DMS53 treated with DMSO at 0.1 percent for 48 hours (cell line): ENCODE results near the gene STX8.

Experiments
- DNase-seq: peaks from one replicate; lab custom pipeline; 2025; ENCODE audit not compliant: unreplicated experiment; lab: John Stamatoyannopoulos, UW

Gene STX8

DNA sequence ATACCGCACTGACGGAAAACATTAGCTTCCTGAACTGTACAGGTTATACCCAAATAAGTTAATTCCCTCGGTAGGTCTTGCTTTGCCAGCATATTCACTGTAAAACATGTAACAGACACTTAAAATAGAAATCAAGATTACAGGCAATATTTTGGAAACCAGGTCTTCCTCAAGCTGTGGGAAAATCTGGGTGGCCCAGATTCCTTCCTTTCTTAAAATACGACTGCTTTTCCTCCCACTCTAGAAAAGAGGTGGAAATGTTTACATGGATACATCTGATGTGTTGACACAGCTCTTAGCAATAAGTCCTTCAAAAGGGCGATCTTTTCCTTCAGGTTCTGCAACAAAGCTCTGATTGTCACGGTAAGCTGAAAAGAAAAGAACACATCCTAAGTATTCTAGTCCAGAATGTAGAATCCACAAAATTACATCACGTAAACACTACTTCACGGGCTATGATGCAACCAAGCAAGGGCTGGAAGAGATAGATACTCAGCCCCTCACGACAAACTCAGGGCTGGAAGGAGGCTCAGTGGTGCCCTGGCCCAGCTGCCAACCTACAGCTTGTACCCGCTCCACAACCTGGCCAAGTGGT lies 18.4 kb downstream of the STX8 start:
- peak; percentile 82 for DNase-seq

DNA sequence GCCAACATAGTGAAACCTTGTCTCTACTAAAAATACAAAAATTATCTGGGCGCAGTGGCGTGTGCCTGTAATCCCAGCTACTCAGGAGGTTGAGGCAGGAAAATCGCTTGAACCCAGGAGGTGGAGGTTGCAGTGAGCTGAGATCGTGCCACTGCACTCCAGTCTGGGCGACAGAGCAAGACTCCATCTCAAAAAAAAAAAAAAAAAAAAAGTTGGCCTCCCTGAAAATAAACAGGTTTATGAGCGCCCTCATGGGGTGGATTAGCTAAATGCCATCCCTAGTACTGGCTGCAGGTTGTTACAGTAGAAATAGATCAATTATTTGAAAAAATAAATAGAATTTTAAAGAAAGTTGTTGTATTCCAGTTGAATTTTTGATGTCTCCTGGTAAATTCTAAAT lies 20.9 kb downstream of the STX8 start:
- DNase-seq = peak; percentile 56

DNA sequence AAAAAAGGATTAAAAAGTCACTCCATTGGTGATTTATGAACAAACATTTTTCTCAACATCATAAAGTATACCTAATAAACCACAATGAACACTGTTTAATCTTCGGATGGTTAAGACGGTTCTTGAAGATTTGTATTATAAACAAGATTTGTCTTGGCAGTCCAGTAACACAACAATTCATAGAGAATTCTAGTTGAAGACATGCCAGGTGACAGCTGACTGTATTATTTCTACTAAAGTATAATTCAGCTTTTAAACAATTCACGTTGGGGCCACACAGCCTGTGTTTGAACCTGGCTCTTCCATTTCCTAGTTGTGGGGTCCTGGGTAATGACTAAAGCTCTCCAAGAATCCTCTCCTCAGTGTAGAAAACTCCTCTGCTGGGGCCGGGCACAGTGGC lies 22.0 kb downstream of the STX8 start:
- no peak for DNase-seq

DNA sequence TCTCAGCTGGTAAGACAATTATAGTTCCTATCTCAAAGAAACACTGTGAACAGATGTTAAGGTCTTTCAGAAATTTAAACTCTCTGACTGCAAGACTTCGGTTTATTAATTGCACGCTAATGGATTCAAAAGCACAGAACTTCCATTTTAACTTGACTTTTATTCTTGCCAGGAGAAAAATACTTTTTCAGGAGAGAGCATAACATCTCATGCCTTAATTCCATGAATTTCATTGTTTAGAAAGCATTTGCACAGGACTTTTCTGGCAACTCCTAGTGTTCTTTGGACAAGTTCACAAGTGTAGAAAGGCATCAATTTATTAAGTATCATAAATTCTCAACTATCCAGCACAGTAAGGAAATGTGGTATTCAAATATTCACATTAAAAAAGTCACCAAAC lies 22.4 kb downstream of the STX8 start:
- no peak for DNase-seq

DNA sequence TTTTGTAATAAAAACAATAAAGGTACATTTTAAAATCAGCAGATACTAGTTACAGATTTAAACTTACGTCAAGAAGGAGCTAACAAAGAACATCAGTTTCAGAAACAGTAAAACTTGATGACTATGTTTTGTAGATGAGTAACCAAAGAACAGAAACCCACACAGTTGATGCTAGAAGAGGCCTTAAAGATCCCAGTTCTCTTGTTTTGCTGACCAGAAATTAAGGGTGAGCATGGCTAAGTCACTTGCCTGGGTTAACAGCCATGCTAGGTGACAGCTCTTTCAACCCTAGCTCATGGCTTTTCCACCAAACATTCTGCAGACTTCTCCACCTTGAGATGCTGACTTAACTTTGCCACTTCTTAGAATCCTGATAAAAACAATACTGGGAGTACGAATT lies 26.4 kb downstream of the STX8 start:
- no peak for DNase-seq

DNA sequence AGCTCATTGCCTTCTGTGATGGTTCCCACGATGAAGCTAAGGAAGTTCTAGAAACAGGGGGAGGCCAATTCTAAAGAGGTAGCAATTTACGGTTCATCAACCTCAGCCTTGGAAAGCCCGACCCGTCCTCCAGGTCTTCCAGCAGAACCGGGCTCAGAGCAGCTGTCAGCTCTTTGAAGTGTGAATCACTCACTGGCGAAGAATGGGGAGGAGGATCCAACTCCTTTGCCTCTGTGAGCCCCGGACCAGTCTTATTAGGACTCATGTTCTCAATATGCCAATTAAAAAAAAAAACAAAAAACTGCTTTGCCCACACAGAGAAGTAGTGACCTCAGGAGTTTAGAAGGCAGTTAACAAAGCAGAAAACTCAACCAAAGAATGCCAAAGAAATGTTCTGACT lies 31.4 kb downstream of the STX8 start:
- no peak for DNase-seq

DNA sequence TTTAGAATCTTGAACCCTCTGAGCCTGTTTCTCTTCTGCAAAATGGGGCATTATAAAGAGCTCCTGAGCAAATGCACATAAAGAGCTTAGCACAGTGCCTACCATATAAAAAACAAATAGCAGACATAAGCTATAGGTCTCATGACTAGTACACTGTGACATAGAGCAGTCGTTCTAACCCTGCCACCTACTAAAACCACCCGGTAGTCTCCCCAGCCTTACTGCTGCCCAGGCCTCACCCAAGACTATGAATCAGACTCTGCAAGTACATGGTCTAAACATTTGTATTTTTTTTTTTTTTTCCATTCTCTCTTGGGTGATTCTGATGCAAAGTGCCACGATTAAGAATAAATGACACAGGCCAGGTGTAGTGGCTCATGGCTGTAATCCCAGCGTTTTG lies 33.9 kb downstream of the STX8 start:
- DNase-seq = no peak

DNA sequence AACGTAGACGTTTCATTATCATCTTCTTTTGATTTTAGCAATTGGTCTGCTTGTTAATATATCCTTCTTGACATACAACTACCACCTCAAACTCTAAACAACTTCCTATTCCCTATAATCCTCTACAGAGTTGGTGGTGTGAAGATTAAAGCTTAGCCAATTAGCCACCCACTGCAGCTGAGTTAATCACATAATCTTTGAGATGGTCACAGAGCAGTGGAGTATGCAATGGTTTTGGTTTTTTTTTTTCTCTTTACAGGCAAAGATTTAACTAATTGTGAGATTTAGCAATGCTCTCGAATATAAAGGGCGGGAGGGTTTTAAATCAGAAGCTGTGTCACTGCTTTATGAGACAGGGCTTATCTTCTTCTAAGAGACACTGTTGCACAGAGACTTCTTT lies 37.0 kb downstream of the STX8 start:
- no peak for DNase-seq

DNA sequence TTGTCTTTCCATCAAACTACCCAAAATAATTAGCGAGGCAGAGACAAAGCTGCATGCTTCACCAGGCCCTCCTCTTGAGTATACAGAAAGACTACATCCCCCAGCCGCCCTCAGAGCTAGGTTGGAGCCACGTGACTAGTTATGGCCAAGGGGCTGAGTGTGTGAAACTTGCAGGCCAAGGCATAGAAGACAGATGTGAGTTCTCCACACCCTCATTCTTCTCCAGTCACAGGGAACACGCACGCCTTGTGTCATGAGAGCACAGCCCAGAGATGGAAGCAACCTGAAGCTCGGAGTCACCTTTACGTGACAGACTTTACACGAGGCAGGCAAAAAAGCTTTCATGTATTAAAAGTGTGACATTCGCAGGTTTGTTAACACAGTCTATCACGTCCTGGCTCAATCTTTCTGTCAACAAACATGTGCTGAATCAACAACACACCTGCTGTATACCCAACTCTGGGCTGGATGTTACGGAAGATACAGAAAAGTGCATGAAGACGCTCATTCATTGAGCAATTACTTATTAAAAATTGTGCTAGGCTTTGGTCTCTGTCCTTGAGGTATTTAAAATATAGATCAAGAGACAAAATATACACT lies 38.3 kb downstream of the STX8 start:
- no peak for DNase-seq

DNA sequence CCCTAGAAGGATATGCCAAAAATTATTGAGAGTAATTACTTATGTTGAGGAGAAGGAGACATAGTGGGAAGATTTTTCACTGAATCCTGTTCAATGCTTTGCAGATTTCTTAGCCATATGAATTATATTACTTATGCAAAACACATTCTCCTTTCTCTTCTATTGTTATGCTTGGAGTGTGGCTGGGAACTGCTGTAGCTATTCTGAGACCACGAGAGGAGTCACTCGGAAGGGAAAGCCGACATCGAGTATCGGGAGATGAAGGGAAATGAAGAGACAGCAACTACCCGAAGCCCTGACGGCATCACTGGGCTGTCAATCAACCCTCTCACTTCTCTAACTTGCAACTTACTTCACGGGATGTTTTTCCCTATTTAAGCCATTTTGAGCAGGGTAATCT lies 39.6 kb downstream of the STX8 start:
- no peak for DNase-seq

DNA sequence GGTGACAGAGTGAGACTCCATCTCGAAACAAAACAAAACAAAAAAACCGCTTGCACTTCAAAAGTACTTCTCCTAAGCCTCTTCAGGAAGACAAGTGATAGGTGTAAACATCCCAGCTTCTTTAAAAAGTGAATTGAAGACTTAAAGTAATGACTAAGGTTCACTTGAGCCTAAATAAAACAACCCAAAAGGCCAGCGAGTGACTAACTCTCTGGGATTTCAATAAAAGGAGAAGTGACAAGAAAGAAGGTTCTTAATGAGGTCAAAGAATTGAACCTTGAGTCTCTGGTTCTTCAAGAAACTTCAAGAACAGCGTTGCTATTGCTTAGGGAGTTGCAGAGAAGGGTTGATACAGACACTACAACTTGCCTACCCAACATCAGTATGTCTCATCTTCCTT lies 42.2 kb downstream of the STX8 start:
- no peak for DNase-seq

DNA sequence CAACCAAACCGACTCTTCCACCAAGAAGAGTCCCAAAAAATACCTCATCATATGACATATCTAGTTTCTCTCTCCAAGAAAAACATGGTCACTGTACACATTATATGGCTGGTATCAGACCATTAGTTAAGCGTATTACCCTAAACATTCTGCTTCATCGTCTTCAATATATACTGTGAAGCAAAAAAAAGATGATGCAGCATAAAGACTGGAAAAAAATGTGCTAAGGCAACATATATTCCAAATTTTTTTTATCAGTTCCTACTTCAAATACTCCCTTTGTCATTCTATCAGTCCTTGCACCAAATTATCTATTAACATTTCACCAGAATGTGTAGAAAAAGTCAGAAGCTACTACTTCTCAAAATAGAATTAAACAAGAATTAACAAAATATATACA lies 42.9 kb downstream of the STX8 start:
- no peak for DNase-seq

DNA sequence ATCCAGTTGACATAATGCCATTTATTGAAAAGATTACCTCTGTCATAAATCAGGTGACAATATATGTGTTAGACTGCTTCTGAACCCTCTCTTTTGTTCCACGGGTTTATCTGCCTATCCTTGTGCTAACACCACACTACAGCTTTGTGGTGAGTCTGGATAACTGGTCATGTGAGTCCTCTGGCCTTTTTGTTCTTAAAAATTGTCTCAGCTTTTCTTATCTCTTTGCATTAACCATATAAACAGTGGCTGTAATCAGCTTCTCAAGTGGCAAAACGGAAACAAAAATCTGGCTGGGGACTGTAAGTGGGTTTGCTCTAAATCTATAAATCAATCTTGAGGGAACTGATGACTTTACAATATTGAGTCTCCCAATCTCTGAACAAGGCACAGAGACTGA lies 44.6 kb downstream of the STX8 start:
- no peak for DNase-seq

DNA sequence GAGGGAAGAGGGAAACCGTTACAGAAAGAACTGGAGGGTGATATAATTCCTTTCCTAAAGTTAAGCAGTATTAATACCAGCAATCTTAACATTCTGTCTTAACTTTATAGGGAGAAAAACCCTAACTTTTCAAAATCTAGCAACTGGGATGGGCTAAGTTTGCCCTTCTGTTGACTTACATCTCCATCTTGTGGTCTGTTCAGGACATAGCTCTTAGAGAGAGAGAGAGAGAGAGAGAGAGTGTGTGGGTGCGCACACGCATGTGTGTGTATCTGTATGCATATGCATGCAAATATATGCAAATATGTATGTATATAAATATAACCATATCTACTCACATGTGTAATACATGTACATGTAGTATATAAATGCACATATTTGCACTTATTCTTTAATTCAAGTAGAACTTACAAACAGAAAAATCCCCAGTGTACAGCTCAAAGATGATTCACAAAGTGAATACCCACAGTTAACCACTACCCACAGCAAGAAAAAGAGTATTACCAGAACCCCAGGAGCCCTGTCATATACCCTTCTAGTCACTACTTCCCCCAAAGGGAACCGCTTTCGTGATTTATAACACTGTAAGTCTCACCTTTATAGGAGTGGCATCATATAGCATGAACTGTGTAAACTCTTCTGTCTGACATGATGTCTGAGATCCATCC lies 46.5 kb downstream of the STX8 start:
- no peak for DNase-seq

DNA sequence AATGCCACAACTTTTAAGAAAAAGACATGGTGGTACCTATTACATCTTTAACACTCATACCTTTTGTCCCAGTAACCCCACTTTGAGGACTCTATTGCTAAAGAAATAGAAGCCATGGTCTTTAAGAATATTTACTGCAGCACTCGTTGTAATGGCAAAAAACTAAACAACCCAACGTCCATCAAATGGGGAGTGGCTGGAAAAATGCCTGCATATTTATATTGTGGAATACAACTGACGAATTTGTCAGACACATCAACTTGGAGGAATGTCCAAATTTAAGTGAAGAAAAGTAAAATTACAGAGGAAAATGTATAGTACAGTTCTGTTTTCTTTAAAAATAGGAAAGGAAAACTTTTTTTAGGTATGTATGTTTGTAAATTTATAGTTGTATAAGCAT lies 47.8 kb downstream of the STX8 start:
- DNase-seq = no peak

DNA sequence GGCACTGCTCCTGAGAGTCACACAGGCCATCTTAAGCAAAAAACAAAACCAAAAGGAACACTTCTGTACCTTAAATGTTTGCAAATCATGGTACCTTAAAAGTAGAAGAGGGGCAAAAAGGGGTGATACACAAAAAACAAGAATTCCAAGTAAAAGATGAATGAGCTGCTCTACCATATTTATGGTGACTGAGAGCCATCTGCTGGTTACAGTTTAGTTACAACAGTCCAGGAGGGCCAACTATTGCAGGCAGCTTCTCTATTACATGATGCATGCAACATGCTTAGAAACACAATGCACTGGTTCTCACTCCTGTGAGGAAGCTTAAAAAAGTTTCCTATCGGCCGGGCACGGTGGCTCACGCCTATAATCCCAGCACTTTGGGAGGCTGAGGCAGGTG lies 53.5 kb downstream of the STX8 start:
- peak; percentile 65 for DNase-seq

DNA sequence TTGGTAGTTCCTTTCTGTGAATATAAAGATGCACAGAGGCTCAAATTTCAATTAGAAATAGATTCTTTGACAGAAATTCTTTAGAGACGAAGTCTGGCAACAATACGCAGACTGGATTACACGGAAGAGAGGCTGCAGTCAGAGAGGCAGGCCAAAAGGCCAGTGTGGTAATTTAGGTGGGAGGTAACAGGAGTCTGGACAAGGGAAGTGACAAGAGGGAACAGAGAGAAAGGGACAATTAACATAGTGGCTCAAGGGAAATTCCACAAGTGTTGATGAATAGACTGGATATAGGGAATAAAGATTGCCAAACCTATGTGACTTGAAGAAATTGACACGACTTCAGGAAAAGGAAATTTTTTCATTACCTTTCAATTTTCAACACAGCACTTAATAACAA lies 54.6 kb downstream of the STX8 start:
- DNase-seq = no peak

DNA sequence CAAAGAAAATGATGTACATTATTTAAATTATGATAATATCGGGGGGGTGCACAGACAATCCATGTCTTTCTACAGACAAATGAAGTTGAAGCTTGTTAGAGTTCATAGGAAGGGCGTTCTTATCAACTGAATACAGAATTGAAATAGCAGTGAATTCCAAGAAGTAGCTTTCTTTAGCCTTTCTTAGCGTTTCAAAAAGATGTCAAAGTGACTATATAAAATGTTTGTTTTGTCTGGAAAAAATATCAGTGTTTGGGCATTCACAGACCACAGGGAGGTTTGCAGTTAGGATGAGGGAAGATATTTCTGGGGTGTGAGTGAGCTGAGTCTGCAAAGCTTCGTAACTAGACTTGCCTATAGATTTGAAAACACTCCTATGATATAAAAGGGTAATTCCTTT lies 55.0 kb downstream of the STX8 start:
- no peak for DNase-seq

DNA sequence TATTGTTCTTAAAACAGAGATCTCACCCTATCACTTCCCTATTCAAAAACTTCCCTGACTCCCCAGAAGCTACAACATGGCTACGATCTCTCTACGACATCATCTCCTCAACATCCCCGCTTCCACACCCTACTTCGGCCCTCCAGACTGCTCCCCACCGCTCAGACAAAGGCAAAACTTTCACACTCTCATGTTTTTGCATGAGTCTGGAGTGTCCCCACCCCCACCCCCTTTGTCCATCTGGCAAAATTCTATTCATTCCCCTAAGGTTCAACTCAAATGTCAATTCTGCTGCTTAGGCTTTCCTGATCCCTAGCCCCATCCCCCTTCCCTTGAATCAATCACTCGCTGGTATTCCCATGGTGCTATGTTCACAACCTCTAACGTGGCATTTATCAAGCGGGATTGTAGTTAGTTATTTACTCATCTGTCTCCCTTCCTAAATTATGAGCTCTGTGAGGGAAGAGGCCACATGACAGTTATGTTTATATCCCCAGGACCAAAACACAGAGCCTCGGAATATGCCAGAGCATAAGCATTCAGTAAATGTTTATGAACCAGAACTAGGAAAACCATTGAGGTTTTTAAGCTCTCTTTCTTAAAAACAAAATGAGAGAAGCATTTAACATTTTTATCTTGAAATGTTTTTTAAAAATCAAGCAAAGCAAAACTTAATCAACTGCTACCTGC lies 55.9 kb downstream of the STX8 start:
- DNase-seq = no peak

DNA sequence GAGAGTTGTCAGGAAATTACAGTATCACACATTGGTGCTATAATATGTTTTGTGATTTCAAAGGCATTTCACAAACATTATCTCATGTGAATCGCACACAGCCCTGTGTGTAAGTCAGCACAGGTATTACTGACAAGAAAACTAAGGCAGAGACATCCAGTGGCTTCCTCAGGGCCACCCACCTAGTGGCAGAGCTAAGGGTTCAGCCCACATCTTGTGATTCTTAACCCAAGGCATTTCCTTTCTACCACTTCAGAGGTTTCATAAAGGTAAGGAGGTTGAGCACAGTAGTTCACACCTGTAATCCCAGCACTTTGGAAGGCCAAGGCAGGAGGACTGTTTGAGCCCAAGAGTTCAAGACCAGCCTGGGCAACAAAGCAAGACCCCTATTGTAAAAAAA lies 58.2 kb downstream of the STX8 start:
- DNase-seq = no peak

DNA sequence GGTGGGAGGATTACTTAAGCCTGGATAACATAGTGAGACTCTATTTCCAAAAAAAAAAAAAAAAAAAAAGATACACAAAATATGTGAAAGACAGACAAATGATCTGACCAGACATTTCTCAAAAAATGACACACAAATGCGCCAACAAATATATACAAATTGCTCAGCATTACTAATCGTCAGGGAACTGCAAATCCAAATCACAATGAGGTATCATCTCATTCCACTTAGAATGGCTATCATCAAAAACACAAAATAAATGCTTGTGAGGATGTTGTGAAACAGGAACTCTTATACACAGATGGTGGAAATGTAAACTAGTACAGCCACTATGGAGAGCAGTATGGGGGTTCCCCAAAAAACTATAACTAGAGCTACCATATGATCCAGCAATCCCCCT lies 62.4 kb downstream of the STX8 start:
- DNase-seq = no peak
